HEK293 (cell line): ENCODE data around the gene DNAJC22.
A peak's percentile ranks its signal among the peaks of the same experiment; 100 is the strongest.

ENCODE experiments used
- CTCF ChIA-PET: fragments of 350-600 bp; formaldehyde crosslinking; extraction: SDS; loops from one replicate; lab custom pipeline; 2021; ENCODE audit warnings: antibody characterized with exemption; lab: Yijun Ruan, JAX
- POLR2A ChIA-PET: fragments of 300-600 bp; formaldehyde crosslinking; extraction: SDS; loops from one replicate; lab custom pipeline; 2020; ENCODE audit warnings: antibody characterized with exemption, inconsistent platforms; lab: Yijun Ruan, JAX
- H3K27ac ChIP-seq: fragments of 200-500 bp; sonication (Bioruptor generic); 2 replicates; pipeline ENCODE4 v1.5.1; 2014; ENCODE audit warnings: low read depth, low read length, control low read depth, inconsistent platforms; ENCODE audit errors: extremely low read depth
- H3K36me3 ChIP-seq, 2 experiments: fragments of 200-500 bp in 1 of 2; sonication (Bioruptor generic) in 1 of 2; 1 replicate in 1 of 2; 2 replicates in 1 of 2; pipeline ENCODE4 v1.5.1; 2014 to 2017; ENCODE audit warnings: inconsistent platforms in 2 of 2, low read length in 2 of 2; ENCODE audit not compliant: control insufficient read depth in 2 of 2, insufficient read depth in 1 of 2
- H3K4me1 ChIP-seq: fragments of 200-500 bp; sonication (Bioruptor generic); 2 replicates; pipeline ENCODE4 v1.5.1; 2014; ENCODE audit warnings: mild to moderate bottlenecking, low read length, inconsistent platforms; ENCODE audit not compliant: control insufficient read depth, insufficient read depth
- H3K4me3 ChIP-seq: 2 replicates; pipeline ENCODE4 v1.5.1; 2011; ENCODE audit warnings: low read depth, mild to moderate bottlenecking, control low read depth, low read length, moderate library complexity
- H3K9me3 ChIP-seq: fragments of 200-500 bp; sonication (Bioruptor generic); 2 replicates; pipeline ENCODE4 v1.5.1; 2014; ENCODE audit warnings: low read depth, low read length, inconsistent platforms; ENCODE audit not compliant: control insufficient read depth, insufficient read depth
- EGR2 ChIP-seq: fragments of 450-650 bp; formaldehyde crosslinking; IDR thresholded peaks from 2 replicates; pipeline ENCODE4 v1.5.1; 2016; ENCODE audit warnings: low read depth, missing biosample characterization, missing genetic modification characterization
- GLI2 ChIP-seq: fragments of 450-650 bp; formaldehyde crosslinking; IDR thresholded peaks from 2 replicates; pipeline ENCODE4; 2017; ENCODE audit warnings: missing biosample characterization, missing genetic modification characterization, low read depth, borderline replicate concordance
- HOXA7 ChIP-seq: sonication (generic); formaldehyde crosslinking; IDR thresholded peaks from 2 replicates; pipeline ENCODE4 v1.8.1; 2022; ENCODE audit warnings: missing genetic modification reagents, borderline replicate concordance
- INSM2 ChIP-seq: fragments of 450-650 bp; formaldehyde crosslinking; IDR thresholded peaks from 2 replicates; pipeline ENCODE4 v1.5.1; 2016; ENCODE audit warnings: missing biosample characterization, missing genetic modification characterization
- OSR2 ChIP-seq: fragments of 450-650 bp; formaldehyde crosslinking; IDR thresholded peaks from 2 replicates; pipeline ENCODE4 v1.5.1; 2016; ENCODE audit warnings: missing biosample characterization, missing genetic modification characterization
- PRDM6 ChIP-seq: fragments of 450-650 bp; formaldehyde crosslinking; IDR thresholded peaks from 2 replicates; pipeline ENCODE4 v1.5.1; 2017; ENCODE audit warnings: missing biosample characterization, missing genetic modification characterization
- SP7 ChIP-seq: fragments of 450-650 bp; formaldehyde crosslinking; IDR thresholded peaks from 2 replicates; pipeline ENCODE4 v1.5.1; 2016; ENCODE audit warnings: missing biosample characterization, missing genetic modification characterization
- ZBTB1 ChIP-seq: fragments of 450-650 bp; formaldehyde crosslinking; IDR thresholded peaks from 2 replicates; pipeline ENCODE4 v1.5.1; 2016; ENCODE audit warnings: missing biosample characterization, missing genetic modification characterization
- ZNF121 ChIP-seq: fragments of 450-650 bp; formaldehyde crosslinking; IDR thresholded peaks from 2 replicates; pipeline ENCODE4 v1.5.1; 2016; ENCODE audit warnings: missing biosample characterization, missing genetic modification characterization
- ZNF157 ChIP-seq: fragments of 450-650 bp; formaldehyde crosslinking; IDR thresholded peaks from 2 replicates; pipeline ENCODE4 v1.5.1; 2016; ENCODE audit warnings: missing biosample characterization, missing genetic modification characterization
- ZNF175 ChIP-seq: fragments of 450-650 bp; formaldehyde crosslinking; IDR thresholded peaks from 2 replicates; pipeline ENCODE4 v1.5.1; 2016; ENCODE audit warnings: missing biosample characterization, missing genetic modification characterization
- ZNF19 ChIP-seq: fragments of 450-650 bp; formaldehyde crosslinking; IDR thresholded peaks from 2 replicates; pipeline ENCODE4; 2016; ENCODE audit warnings: missing biosample characterization, missing genetic modification characterization, low read depth
- ZNF23 ChIP-seq: fragments of 450-650 bp; formaldehyde crosslinking; IDR thresholded peaks from 2 replicates; pipeline ENCODE4 v1.5.1; 2016; ENCODE audit warnings: missing biosample characterization, missing genetic modification characterization, borderline replicate concordance
- ZNF335 ChIP-seq: fragments of 450-650 bp; formaldehyde crosslinking; conservative IDR thresholded peaks from 2 replicates; pipeline ENCODE4 v1.5.1; 2016; ENCODE audit warnings: missing biosample characterization, missing genetic modification characterization
- ZNF341 ChIP-seq: fragments of 450-650 bp; formaldehyde crosslinking; IDR thresholded peaks from 2 replicates; pipeline ENCODE4; 2016; ENCODE audit warnings: low read depth, missing biosample characterization, missing genetic modification characterization
- ZNF37A ChIP-seq: fragments of 450-650 bp; IDR thresholded peaks from 2 replicates; pipeline ENCODE4 v1.5.1; 2018; ENCODE audit warnings: missing biosample characterization, missing genetic modification characterization
- ZNF580 ChIP-seq: fragments of 450-650 bp; formaldehyde crosslinking; IDR thresholded peaks from 2 replicates; pipeline ENCODE4 v1.5.1; 2016; ENCODE audit warnings: missing biosample characterization, missing genetic modification characterization
- ZNF645 ChIP-seq: fragments of 450-650 bp; formaldehyde crosslinking; IDR thresholded peaks from 2 replicates; pipeline ENCODE4; 2016; ENCODE audit warnings: missing biosample characterization, missing genetic modification characterization
- ZNF654 ChIP-seq: fragments of 450-650 bp; formaldehyde crosslinking; IDR thresholded peaks from 2 replicates; pipeline ENCODE4 v1.5.1; 2016; ENCODE audit warnings: low read depth, missing biosample characterization, missing genetic modification characterization
- ZNF791 ChIP-seq: fragments of 450-650 bp; formaldehyde crosslinking; IDR thresholded peaks from 2 replicates; pipeline ENCODE4 v1.5.1; 2016; ENCODE audit warnings: missing biosample characterization, missing genetic modification characterization
- ZNF843 ChIP-seq: fragments of 450-650 bp; formaldehyde crosslinking; IDR thresholded peaks from 2 replicates; pipeline ENCODE4 v1.5.1; 2016; ENCODE audit warnings: missing biosample characterization, missing genetic modification characterization

Gene DNAJC22

GRCh38 chr12:49355913-49356312, 9.2 kb downstream of the DNAJC22 start:
- CTCF ChIA-PET: interaction anchor here (0.7 to 11.9 kb wide), 13 partner anchors 8 to 471 kb away, joined by 3 to 517 read pairs (median 41); partner anchors contain the start of genes C1QL4, DNAJC22, PRPH and SPATS2
- Histone ChIP-seq H3K36me3 (no peaks in the 10 kb centered on the region), H3K9me3 (no peaks in the 10 kb centered on the region), H3K4me3 (no peak overlapping the region), H3K4me1 (no peaks in the 10 kb centered on the region), H3K27ac (no peak overlapping the region)
- TF ChIP-seq GLI2 (tag by site-specific recombination) (no peak), ZNF121 (peak; percentile 85)
- POLR2A ChIA-PET: no interaction called here

- H3K4me1 ChIP-seq: no peaks in the 10 kb centered on the region
- H3K36me3 ChIP-seq: no peaks in the 10 kb centered on the region
- TF ChIP-seq ZNF654: peak; percentile 48
- TF ChIP-seq PRDM6 (tag by site-specific recombination): 0 out of 2 replicates have a peak, but pooled peaks have one; percentile 15
- TF ChIP-seq ZNF645 (tag by site-specific recombination): no peak
- no peak overlapping the region for H3K4me3 ChIP-seq
- no peaks in the 10 kb centered on the region for H3K9me3 ChIP-seq
- CTCF ChIA-PET: interaction anchor here (0.6 to 11.9 kb wide), 34 partner anchors 9 to 840 kb away, joined by 3 to 517 read pairs (median 11); partner anchors contain the start of genes C1QL4, DNAJC22, PRPH and SPATS2
- POLR2A ChIA-PET: interaction anchor here (0.6 to 1.9 kb wide), 7 partner anchors 9 to 156 kb away, joined by 3 to 7 read pairs (median 4); partner anchors contain the start of gene SPATS2
- no peak overlapping the region for H3K27ac ChIP-seq
Measured at GRCh38 chr12:49357103-49357678, 10.5 kb downstream of the DNAJC22 start.

GRCh38 chr12:49358483-49359141, 11.9 kb downstream of the DNAJC22 start:
- ChIA-PET CTCF (interaction anchor here (0.6 to 11.9 kb wide), 72 partner anchors 8 to 427 kb away, joined by 3 to 517 read pairs (median 5); partner anchors contain the start of genes C1QL4, DNAJC22, KCNH3 and PRPF40B), POLR2A (interaction anchor here (0.6 to 1.9 kb wide), 14 partner anchors 9 to 967 kb away, joined by 3 to 14 read pairs (median 5); partner anchors contain the start of gene SPATS2)
- Histone ChIP-seq H3K4me1 (no peaks in the 10 kb centered on the region), H3K9me3 (no peaks in the 10 kb centered on the region), H3K36me3 (no peaks in the 10 kb centered on the region), H3K4me3 (no peak overlapping the region), H3K27ac (no peak overlapping the region)
- TF ChIP-seq PRDM6 (tag by site-specific recombination) (no peak), ZNF19 (no peak), ZNF175 (tag by site-specific recombination) (no peak), ZNF23 (no peak), ZNF335 (peak; percentile 55), ZNF157 (tag by site-specific recombination) (no peak), ZBTB1 (tag by site-specific recombination) (no peak), HOXA7 (CRISPR knock-in tag) (no peak), INSM2 (tag by site-specific recombination) (no peak), ZNF37A (no peak), OSR2 (tag by site-specific recombination) (no peak), SP7 (tag by site-specific recombination) (peak; percentile 54; the same call in 1 of the 2 replicates), ZNF580 (tag by site-specific recombination) (no peak), ZNF791 (tag by site-specific recombination) (no peak), ZNF843 (no peak), EGR2 (no peak), ZNF341 (tag by site-specific recombination) (no peak)
